ENCODE results near the gene KIAA0753.

KIAA0753 gene

DNA sequence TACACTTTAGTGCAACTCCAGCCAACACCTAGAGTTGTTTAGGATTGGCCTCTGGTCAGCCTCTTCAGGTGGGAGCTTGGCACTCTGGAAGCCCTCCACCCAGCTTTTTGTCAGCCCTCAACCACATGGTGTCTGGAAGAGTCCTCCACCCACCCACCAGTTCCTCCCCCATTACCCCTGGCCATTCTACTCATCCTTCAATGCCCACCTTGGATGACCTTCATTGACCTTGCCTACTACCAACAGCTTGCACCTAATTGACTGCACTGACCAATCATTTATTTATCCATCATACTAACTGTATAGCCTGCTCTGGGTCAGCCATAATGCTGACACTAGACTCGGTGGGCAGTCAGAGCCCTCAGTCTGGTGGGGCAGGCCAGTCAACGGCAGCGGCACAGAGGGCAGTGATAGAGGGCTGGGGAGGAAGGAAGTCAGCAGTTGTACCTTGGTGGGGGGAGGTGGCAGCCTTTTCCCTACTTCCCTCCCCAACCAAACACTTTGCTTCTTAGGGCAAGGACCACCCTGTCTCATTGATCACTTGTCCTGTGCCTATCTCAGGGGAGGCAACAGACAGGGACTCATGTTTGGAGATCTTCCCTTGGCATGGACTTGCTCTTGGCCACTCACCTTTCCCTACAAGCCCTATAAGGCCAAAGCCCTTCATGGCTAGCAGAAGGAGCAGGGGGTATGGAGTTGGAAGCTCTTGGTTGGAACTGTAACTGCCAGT is 43.4 kb upstream of the KIAA0753 start:
- no peak for DNase-seq (ENCODE audit: low read depth)
- TF ChIP-seq, protein P1, sequence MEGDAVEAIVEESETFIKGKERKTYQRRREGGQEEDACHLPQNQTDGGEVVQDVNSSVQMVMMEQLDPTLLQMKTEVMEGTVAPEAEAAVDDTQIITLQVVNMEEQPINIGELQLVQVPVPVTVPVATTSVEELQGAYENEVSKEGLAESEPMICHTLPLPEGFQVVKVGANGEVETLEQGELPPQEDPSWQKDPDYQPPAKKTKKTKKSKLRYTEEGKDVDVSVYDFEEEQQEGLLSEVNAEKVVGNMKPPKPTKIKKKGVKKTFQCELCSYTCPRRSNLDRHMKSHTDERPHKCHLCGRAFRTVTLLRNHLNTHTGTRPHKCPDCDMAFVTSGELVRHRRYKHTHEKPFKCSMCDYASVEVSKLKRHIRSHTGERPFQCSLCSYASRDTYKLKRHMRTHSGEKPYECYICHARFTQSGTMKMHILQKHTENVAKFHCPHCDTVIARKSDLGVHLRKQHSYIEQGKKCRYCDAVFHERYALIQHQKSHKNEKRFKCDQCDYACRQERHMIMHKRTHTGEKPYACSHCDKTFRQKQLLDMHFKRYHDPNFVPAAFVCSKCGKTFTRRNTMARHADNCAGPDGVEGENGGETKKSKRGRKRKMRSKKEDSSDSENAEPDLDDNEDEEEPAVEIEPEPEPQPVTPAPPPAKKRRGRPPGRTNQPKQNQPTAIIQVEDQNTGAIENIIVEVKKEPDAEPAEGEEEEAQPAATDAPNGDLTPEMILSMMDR (IDR thresholded peaks at IDR 0.05; ENCODE audit: low read depth, low read length), result no peak
- TF ChIP-seq, protein P2, sequence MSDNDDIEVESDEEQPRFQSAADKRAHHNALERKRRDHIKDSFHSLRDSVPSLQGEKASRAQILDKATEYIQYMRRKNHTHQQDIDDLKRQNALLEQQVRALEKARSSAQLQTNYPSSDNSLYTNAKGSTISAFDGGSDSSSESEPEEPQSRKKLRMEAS (IDR thresholded peaks at IDR 0.05; ENCODE audit: low read depth, low read length), result no peak
- no peak for TF ChIP-seq POLR2A (IDR thresholded peaks at IDR 0.05; ENCODE audit: extremely low read depth, insufficient read length)
- TF ChIP-seq MYC (IDR thresholded peaks at IDR 0.05; ENCODE audit: low read depth, low read length), result no peak
- H3K4me3 ChIP-seq (ENCODE audit: low read depth, low read length), result no peak overlapping the region

DNA sequence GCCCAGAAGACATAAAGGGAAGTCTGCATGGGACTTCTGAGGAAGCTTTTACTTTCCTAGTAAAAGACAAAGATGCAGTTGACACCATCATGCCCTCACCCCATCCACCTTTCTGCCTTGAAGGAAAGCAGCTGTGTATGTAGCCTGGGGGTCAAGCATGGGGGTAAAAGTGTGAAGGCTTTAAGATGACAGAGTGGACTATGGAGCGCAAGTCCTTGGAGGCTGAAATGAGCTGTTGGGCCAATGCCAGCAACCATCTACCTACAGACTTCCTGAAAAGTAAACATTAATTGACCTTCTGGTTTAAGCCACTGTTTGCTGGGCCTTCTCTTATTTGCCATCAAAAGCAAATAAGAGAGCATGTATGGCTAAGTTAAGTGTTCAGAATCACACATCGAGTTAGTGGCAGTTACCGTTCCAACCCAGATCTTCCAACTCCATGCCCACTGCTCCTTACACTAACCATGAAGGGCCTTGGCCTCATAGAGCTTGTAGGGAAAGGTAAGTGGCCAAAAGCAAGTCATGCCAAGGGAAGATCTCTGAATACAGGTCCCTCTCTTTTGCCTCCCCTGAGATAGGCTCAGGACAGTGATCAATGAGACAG is 42.7 kb upstream of the KIAA0753 start:
- DNase-seq (ENCODE audit: low read depth), result no peak
- TF ChIP-seq POLR2A (IDR thresholded peaks at IDR 0.05; ENCODE audit: extremely low read depth, insufficient read length) (no peak), MYC (IDR thresholded peaks at IDR 0.05; ENCODE audit: low read depth, low read length) (no peak)
- TF ChIP-seq, protein P2 (IDR thresholded peaks at IDR 0.05; ENCODE audit: low read depth, low read length), result no peak
- TF ChIP-seq, protein P1 (IDR thresholded peaks at IDR 0.05; ENCODE audit: low read depth, low read length), result no peak
- no peak overlapping the region for H3K4me3 ChIP-seq (ENCODE audit: low read depth, low read length)

DNA sequence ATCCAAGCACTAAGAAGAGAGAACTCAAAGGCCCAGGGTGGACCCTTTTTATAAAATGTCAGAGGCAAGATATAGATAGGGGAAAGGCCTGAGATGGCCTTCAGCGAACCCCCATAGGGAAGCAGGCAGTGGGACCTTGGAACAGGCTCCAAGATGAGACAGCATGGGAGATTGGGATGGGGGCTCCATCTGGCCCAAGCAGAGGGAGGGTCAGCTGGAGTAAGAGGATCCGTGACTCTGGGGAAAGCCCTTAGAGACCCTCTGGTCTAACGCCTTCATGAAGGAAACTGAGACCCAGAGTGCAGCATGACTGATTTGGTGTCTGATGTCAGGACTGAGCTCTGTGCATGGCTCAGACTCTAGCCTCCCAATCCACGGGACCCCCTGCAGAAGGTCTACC is 41.8 kb upstream of the KIAA0753 start:
- DNase-seq (ENCODE audit: low read depth), result no peak
- H3K4me3 ChIP-seq (ENCODE audit: low read depth, low read length), result no peak overlapping the region
- TF ChIP-seq, protein P1 (IDR thresholded peaks at IDR 0.05; ENCODE audit: low read depth, low read length), result no peak
- TF ChIP-seq, protein P2 (IDR thresholded peaks at IDR 0.05; ENCODE audit: low read depth, low read length), result no peak
- TF ChIP-seq POLR2A (IDR thresholded peaks at IDR 0.05; ENCODE audit: extremely low read depth, insufficient read length) (no peak), MYC (IDR thresholded peaks at IDR 0.05; ENCODE audit: low read depth, low read length) (no peak)

DNA sequence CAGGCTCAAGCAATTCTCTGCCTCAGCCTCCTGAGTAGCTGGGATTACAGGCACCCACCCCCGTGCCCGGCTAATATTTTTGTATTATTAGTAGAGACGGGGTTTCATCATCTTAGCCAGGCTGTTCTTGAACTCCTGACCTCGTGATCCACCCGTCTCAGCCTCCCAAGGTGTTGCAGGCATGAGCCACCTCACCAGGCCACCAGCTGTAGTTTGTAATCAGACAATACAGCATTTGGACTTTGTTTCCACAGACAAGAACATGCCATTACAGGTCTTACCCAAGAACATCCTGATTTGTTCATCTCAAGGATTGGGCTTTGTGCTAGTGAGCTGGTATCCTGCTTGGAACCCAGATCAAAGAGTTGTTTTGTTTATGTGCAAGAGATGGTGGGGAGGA is 41.2 kb upstream of the KIAA0753 start:
- no peak overlapping the region for H3K4me3 ChIP-seq (ENCODE audit: low read depth, low read length)
- no peak for DNase-seq (ENCODE audit: low read depth)
- no peak for TF ChIP-seq MYC (IDR thresholded peaks at IDR 0.05; ENCODE audit: low read depth, low read length)
- TF ChIP-seq, protein P2 (IDR thresholded peaks at IDR 0.05; ENCODE audit: low read depth, low read length), result no peak
- TF ChIP-seq POLR2A (IDR thresholded peaks at IDR 0.05; ENCODE audit: extremely low read depth, insufficient read length), result no peak
- TF ChIP-seq, protein P1 (IDR thresholded peaks at IDR 0.05; ENCODE audit: low read depth, low read length), result no peak

DNA sequence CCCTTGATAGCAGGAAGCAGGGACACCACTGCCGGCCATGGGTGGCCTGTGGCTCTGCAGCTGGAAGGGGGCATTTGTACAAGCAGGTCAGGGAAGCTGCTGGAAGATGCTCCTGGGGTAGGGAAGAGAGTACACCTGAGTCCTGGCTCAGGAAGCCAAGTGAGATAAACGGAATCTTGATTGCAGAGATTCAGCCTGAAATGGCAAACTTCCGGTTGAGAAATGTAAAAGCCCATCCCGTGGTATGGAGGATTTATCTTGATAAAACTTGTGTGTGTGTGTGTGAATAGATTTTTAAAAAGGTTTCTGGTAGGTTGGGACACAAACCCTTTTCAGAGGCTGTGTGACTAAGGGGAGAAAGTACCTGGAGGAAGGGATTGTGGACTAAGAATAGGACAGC is 40.7 kb upstream of the KIAA0753 start:
- H3K4me3 ChIP-seq (ENCODE audit: low read depth, low read length), result no peak overlapping the region
- DNase-seq (ENCODE audit: low read depth), result no peak
- TF ChIP-seq POLR2A (IDR thresholded peaks at IDR 0.05; ENCODE audit: extremely low read depth, insufficient read length), result no peak
- TF ChIP-seq, protein P1 (IDR thresholded peaks at IDR 0.05; ENCODE audit: low read depth, low read length), result no peak
- TF ChIP-seq, protein P2 (IDR thresholded peaks at IDR 0.05; ENCODE audit: low read depth, low read length), result no peak
- no peak for TF ChIP-seq MYC (IDR thresholded peaks at IDR 0.05; ENCODE audit: low read depth, low read length)

All from NB4 (cell line).